GM18858 (cell line): ENCODE measurements around the gene RAB13.

Experiments
- ATAC-seq: cut with Tn5 transposase; IDR thresholded peaks from one replicate; pipeline ENCODE4 v1.9.1; 2021; ENCODE audit not compliant: unreplicated experiment

The RAB13 gene

DNA sequence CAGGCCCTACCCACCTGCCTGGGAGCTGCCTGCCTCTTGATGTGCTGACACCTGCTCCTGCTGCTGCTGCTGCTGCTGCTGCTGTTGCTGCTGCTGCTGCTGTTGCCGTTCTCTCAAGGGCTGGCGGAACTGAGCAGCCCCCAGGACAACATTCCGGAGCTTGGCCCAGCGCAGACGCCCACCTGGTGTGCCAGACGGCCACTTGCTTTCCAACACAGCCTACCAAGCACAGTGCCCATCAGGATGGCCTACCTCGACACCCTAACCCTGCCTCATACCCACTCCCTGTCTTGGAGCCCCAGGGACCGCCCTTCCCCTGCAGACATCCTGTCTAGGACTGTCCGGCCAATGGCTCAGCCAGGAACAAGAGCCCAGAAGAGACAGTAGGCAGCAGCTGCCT lies 51.4 kb downstream of the RAB13 start:
- no peak for ATAC-seq

DNA sequence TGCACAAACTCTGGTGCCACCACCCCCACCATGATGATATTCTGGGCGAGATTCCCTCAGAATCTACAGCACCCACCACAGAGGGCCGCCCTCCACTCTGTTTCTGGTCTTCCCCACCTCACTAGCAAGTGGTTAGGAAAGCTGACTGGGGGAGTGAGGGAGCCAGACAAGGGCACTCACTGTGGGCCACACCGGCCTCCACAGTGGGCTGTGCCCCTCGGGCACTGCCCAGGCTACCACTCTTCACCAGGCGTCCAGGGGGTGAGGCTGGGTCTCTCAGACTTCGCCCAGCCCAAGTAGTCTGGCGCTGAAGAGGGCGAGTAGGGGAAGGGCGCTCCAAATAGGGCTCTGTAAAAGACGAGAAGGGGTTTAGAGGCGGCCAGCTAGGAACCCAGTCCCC lies 52.2 kb downstream of the RAB13 start:
- ATAC-seq = no peak

DNA sequence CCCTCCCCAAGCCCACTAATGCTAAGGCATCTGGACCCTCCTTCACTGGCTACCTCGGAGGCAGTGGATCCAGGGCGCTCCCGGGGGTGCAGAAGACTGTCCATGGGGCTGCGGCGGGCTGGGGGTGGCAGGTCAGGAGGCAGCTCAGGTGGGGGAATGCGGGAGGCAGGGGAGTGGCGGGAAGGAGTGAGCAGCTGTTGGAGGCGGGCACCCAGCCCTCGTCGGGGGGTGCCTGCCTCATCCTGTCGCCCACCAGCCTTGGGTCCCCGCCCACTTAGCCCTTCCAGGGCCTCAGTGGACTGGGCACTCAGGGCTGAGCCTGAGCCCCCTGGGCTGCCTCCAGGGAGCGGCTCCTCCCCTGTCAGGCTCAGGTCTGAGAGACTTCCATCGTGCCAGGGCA lies 52.7 kb downstream of the RAB13 start:
- no peak for ATAC-seq

DNA sequence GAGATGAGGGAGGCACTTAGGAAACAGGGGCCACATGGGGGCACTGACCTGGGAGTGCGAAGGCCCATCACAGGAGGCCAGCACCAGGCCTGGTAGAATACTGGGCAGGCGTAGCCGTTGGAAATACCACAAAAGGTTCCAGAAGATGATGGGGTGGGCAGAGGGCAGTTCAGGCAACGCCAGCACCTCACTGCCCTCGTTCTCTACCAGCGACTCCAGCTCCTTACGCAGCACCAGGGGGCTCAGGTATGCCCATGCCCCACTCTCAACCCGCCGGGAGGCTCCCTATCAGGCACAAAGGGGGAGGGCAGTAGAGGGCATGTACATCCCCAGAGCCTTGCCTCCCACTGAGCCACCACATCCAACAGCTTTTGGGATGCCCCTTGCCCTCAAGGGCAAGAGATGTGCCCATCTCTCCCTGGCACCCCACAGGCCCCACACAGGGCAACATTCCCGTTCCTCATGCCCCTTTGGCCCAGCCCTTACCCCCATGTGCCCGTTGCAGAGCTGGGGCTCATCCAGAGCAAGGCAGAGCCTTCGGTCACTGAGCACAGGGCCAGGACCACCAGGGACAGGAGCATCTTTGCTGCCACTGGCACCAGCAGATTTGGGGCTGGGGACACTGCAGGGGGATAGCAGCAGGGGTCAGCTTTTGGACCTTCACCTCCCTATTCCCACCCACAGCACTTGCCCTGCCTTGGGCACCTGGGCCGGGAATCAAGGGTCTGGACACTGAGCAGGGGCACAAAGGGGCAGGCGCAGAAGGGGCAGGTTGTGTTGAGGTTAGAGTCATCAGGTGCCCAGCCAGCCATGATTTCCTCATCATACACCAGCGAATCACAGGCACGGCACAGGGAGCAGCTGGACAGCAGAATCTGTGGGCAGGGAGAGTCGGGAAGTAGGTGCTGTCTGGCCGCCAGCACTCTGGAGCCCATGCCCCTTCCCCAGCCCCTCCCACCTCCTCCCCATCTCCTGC lies 53.7 kb downstream of the RAB13 start:
- no peak for ATAC-seq
